ENCODE data around the gene C20orf202. TPM values are rescaled to one million over a fixed set of nuclear protein-coding genes. Genes with fewer than 3 reads are reported as not detected.

C20orf202 gene
- polyA plus RNA-seq, 3 donors, result 0.12 TPM; not detected in 2

DNA sequence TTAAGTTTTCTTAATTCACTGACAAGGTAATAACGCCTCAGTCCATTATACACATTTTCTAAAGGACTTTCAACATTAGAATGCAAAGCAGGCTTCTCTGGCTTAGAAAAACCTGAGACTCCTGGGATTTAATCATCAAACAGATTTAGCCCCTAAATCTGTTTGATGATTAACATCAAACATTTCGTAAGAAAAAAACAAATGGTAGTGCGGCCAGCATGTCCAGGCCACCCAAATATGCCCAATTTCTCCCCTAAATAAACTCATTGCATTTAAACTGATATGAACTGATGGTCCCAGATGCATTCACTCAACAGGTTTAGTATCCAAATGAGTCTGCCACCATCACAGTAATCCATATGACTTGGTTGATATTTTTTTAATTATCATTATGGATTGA, 24.6 kb upstream of the C20orf202 start:
- Mint-ChIP-seq H3K9me3 (peaks cover 0 to 2% (median 0%) of the 10 kb centered on the region in 7 donors), H3K27ac (no peak overlapping the region)
- intact Hi-C loops (cut with micrococcal nuclease), result no loop called here

DNA sequence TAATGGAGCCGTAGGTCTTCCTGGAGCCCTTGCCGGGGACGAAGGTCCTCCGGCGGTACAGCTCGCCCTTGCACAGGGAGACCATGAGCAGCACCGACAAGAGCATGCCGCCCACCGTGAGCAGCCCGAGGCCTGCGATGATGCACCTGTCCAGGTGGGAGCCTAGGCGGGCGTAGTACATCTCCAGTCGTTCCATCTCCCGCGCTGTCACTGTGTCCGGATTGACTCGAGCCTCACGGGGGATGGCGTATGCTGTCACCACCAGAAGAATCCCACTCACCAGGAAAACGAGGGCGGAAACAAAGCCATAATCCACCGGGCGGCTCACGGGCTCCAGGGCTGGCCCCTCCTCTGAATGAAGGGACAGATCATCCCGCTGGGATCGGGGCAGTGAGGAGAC, 22.3 kb upstream of the C20orf202 start:
- no peak overlapping the region for H3K4me3 ChIP-seq (replicated peaks in 1 of 3; ENCODE audit: low read depth in 2 of 3, low read length in 3 of 3)
- H3K9me3 ChIP-seq (replicated peaks in 1 of 2; ENCODE audit: control insufficient read depth in 1 of 2, insufficient read depth in 1 of 2, low read length in 2 of 2), result no peaks in the 10 kb centered on the region
- H2AFZ ChIP-seq (ENCODE audit: insufficient read depth, low read depth, low read length, poor library complexity, severe bottlenecking), result no peak overlapping the region
- H3K27me3 Mint-ChIP-seq (ENCODE audit: low read depth in 3 of 3), result peaks cover 25 to 32% (median 26%) of the 10 kb centered on the region in 3 donors
- peaks cover 5 to 10% of the 10 kb centered on the region in 2 donors for H3K36me3 ChIP-seq (replicated peaks in 1 of 2; ENCODE audit: control insufficient read depth in 1 of 2, insufficient read depth in 2 of 2, low read length in 2 of 2)
- TF ChIP-seq, protein P1, sequence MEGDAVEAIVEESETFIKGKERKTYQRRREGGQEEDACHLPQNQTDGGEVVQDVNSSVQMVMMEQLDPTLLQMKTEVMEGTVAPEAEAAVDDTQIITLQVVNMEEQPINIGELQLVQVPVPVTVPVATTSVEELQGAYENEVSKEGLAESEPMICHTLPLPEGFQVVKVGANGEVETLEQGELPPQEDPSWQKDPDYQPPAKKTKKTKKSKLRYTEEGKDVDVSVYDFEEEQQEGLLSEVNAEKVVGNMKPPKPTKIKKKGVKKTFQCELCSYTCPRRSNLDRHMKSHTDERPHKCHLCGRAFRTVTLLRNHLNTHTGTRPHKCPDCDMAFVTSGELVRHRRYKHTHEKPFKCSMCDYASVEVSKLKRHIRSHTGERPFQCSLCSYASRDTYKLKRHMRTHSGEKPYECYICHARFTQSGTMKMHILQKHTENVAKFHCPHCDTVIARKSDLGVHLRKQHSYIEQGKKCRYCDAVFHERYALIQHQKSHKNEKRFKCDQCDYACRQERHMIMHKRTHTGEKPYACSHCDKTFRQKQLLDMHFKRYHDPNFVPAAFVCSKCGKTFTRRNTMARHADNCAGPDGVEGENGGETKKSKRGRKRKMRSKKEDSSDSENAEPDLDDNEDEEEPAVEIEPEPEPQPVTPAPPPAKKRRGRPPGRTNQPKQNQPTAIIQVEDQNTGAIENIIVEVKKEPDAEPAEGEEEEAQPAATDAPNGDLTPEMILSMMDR (IDR thresholded peaks at IDR 0.05), result no peak
- H3K9ac ChIP-seq (ENCODE audit: insufficient read depth, low read length, poor library complexity, severe bottlenecking), result no peak overlapping the region
- 97% methylated on average over 22 of the region's 27 CpGs for WGBS (ENCODE audit: insufficient coverage)
- H3K4me1 ChIP-seq (ENCODE audit: control insufficient read depth in 1 of 2, insufficient read depth in 2 of 2, low read length in 2 of 2), result peaks cover 7 to 14% of the 10 kb centered on the region in 2 donors
- H3K79me2 ChIP-seq (ENCODE audit: insufficient read depth, low read length), result no peaks in the 10 kb centered on the region
- intact Hi-C loops (cut with micrococcal nuclease), result no loop called here
- peaks cover 17 to 28% of the 10 kb centered on the region in 2 donors for H3K36me3 Mint-ChIP-seq
- no peak overlapping the region for H3K27ac Mint-ChIP-seq
- peaks cover 15% of the 10 kb centered on the region for H3K4me1 Mint-ChIP-seq
- H3K27ac ChIP-seq (ENCODE audit: low read depth in 1 of 2, low read length in 2 of 2), result no peak overlapping the region
- H3K27me3 ChIP-seq (ENCODE audit: control insufficient read depth in 2 of 2, insufficient read depth in 2 of 2, low read length in 2 of 2), result peaks cover 22 to 24% of the 10 kb centered on the region in 2 donors
- H3K4me2 ChIP-seq (replicated peaks; ENCODE audit: extremely low read depth, low read length, poor library complexity, severe bottlenecking), result no peak overlapping the region
- H4K20me1 ChIP-seq (ENCODE audit: insufficient read depth, low read length), result no peaks in the 10 kb centered on the region
- H3K9me3 Mint-ChIP-seq, result peaks cover 0 to 8% (median 5%) of the 10 kb centered on the region in 7 donors
- DNase-seq, result no peak
- no peak overlapping the region for H3K4me3 Mint-ChIP-seq

More for the DNA sequence above, 24.6 kb upstream of the C20orf202 start:
- Histone ChIP-seq H3K4me3 (replicated peaks in 1 of 3; ENCODE audit: low read depth in 2 of 3, low read length in 3 of 3) (no peak overlapping the region), H3K4me1 (ENCODE audit: control insufficient read depth in 1 of 2, insufficient read depth in 2 of 2, low read length in 2 of 2) (peaks cover 6 to 7% of the 10 kb centered on the region in 2 donors), H2AFZ (ENCODE audit: insufficient read depth, low read depth, low read length, poor library complexity, severe bottlenecking) (no peak overlapping the region), H4K20me1 (ENCODE audit: insufficient read depth, low read length) (no peaks in the 10 kb centered on the region), H3K9ac (ENCODE audit: insufficient read depth, low read length, poor library complexity, severe bottlenecking) (no peak overlapping the region), H3K4me2 (replicated peaks; ENCODE audit: extremely low read depth, low read length, poor library complexity, severe bottlenecking) (no peak overlapping the region), H3K27me3 (ENCODE audit: control insufficient read depth in 2 of 2, insufficient read depth in 2 of 2, low read length in 2 of 2) (peaks cover 9% of the 10 kb centered on the region in 2 donors), H3K9me3 (replicated peaks in 1 of 2; ENCODE audit: control insufficient read depth in 1 of 2, insufficient read depth in 1 of 2, low read length in 2 of 2) (no peaks in the 10 kb centered on the region), H3K79me2 (ENCODE audit: insufficient read depth, low read length) (no peaks in the 10 kb centered on the region), H3K36me3 (replicated peaks in 1 of 2; ENCODE audit: control insufficient read depth in 1 of 2, insufficient read depth in 2 of 2, low read length in 2 of 2) (peaks cover 7 to 30% of the 10 kb centered on the region in 2 donors), H3K27ac (ENCODE audit: low read depth in 1 of 2, low read length in 2 of 2) (no peak overlapping the region)
- H3K4me3 Mint-ChIP-seq, result no peak overlapping the region
- WGBS (ENCODE audit: insufficient coverage), result 80% methylated on average over 1 of the region's 3 CpGs
- peaks cover 7% of the 10 kb centered on the region for H3K4me1 Mint-ChIP-seq
- peaks cover 34% of the 10 kb centered on the region in 2 donors for H3K36me3 Mint-ChIP-seq
- H3K27me3 Mint-ChIP-seq (ENCODE audit: low read depth in 3 of 3), result peaks cover 12 to 17% (median 13%) of the 10 kb centered on the region in 3 donors
- DNase-seq, result no peak
- TF ChIP-seq, protein P1 (IDR thresholded peaks at IDR 0.05), result no peak
